ENCODE results near the gene ADH1A. TPM values are rescaled to one million over a fixed set of nuclear protein-coding genes. Genes with fewer than 3 reads are reported as not detected.

Gene ADH1A
- not detected in 2 replicates for total RNA-seq (2011; cell fraction: chromatin; rRNA removed; ENCODE audit: low replicate concordance)
- not detected in 2 replicates for total RNA-seq (2011; cell fraction: nucleolus; rRNA removed)
- total RNA-seq (2011; cell fraction: nucleoplasm; rRNA removed): not detected in 2 replicates
- total RNA-seq (2014; rRNA removed): not detected in 2 replicates
- not detected in 2 replicates for total RNA-seq (2014; rRNA removed; fragmentation: Illumina TruSeq; extraction: Trizol)
- total RNA-seq (2015; rRNA removed; fragmentation: Illumina TruSeq; extraction: Trizol): not detected in 2 replicates
- total RNA-seq (2021): not detected in 2 replicates
- polyA plus RNA-seq (2011; rRNA removed): not detected in 2 replicates
- not detected in 2 replicates for polyA plus RNA-seq (2011; cell fraction: cytosol; rRNA removed)
- polyA plus RNA-seq (2011; cell fraction: nucleus; rRNA removed): not detected in 2 replicates
- not detected in 2 replicates for polyA plus RNA-seq (2012)
- polyA plus RNA-seq (2014; fragmentation: Illumina TruSeq; extraction: Trizol): not detected in 2 replicates
- polyA plus RNA-seq (2014; fragmentation: Nextera tagmentation; extraction: Ambion mirVana): not detected
- polyA plus RNA-seq (2014; rRNA removed): not detected in 2 replicates
- polyA minus RNA-seq (2011; rRNA and poly(A)+ RNA removed): not detected in 2 replicates
- not detected in 2 replicates for polyA minus RNA-seq (2011; cell fraction: cytosol; rRNA and poly(A)+ RNA removed)
- polyA minus RNA-seq (2011; cell fraction: nucleus; rRNA and poly(A)+ RNA removed): not detected in 2 replicates
- Bru-seq, nascent RNA: not detected
- not detected for BruChase-seq, experiment 1, labeled RNA remaining after a 2-hour chase
- BruChase-seq, experiment 2, labeled RNA remaining after a 6-hour chase: not detected
- long read RNA-seq, experiment 1: 0 reads
- long read RNA-seq, experiment 2: 0 reads
- long read RNA-seq, experiment 3: 0 reads

DNA sequence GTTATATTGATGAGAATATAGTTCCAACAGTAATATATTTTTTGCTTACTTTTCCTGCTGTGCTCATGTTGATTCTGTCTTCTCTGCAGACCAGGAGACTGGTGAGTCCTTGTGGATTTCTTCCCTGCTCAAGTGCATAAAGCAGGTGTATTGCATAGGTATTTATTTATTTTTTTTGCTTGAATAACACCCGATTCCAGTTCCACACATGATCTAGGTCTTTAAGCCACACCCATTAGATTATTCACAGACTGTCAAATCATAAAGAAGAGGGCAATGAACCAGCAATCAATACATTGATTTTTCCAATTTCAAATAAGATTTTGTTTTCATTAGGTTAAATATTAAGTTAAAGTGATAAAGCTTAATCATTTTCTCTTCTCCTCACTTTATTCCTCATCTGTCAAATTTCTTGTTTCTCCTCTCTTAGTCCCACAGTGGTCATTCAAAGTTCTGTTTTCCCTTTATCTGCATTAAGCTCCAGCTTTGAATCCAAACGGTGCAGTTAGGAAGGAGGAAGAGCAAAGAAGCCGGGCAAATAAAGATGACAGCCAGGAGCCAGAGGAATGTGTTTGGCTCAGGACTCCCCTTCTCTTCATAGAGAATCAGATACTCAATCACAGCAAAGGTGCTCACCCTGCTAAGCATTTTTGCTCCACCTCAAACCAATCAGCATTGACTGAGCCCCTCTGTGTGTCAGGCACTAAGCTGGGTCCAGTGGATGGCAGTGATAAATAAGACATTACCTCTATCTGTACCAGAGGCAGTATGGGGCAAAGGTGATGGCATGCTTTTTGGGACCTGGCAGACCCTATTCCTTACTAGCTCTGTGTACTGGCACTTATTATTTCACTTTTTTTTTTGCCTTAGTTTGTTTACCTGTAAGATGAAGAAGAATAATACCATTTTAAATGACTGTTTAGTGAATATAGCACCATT lies at the start of gene ADH1A:
ADH1A (minus strand) TSS at position 138 of the 939 bp plus-strand sequence; CDS start at position 67, 71 bp downstream.
- no peaks in the 10 kb centered on the region for H3K27me3 ChIP-seq (ENCODE audit: control insufficient read depth in 2 of 2, insufficient read depth in 2 of 2, low read length in 2 of 2)
- H3K9me3 ChIP-seq (replicated peaks; ENCODE audit: control insufficient read depth, insufficient read depth, low read depth, low read length): no peaks in the 10 kb centered on the region
- ChIA-PET CTCF (ENCODE audit: low intra/inter-chr PET ratio) (no interaction called here), POLR2A (no interaction called here)
- no peak within 1 kb of the TSS for H3K4me3 ChIP-seq
- no peaks in the 10 kb centered on the region for H3K9me1 ChIP-seq (ENCODE audit: control insufficient read depth, insufficient read depth, low read length)
- no peak within 1 kb of the TSS for H3K4me2 ChIP-seq (ENCODE audit: insufficient read depth, low read length)
- no peak for ATAC-seq
- no peaks in the 10 kb centered on the region for H3K36me3 ChIP-seq (ENCODE audit: control insufficient read depth, insufficient read depth, low read length)
- no peak for FAIRE-seq
- no TSS peak for BruUV-seq (replicated peaks)
- no peak within 1 kb of the TSS for H3K27ac ChIP-seq (ENCODE audit: extremely low read depth, low read depth, low read length)
- no peaks in the 10 kb centered on the region for H3K4me1 ChIP-seq (replicated peaks in 1 of 2; ENCODE audit: control insufficient read depth in 2 of 2, insufficient read depth in 2 of 2, low read length in 2 of 2)
- in situ Hi-C loops (cut with MboI): no loop called here
- DNase-seq (ENCODE audit: extremely low read depth in 1 of 4, low spot score in 3 of 4): no peak
- no peaks in the 10 kb centered on the region for H3K79me2 ChIP-seq (ENCODE audit: control insufficient read depth, insufficient read depth, low read length)
- H4K20me1 ChIP-seq (replicated peaks; ENCODE audit: control insufficient read depth, insufficient read depth, low read length): no peaks in the 10 kb centered on the region
- intact Hi-C loops (cut with micrococcal nuclease): no loop called here
- no peak within 1 kb of the TSS for H2AFZ ChIP-seq (ENCODE audit: low read depth, low read length)
- WGBS (ENCODE audit: insufficient coverage, low coverage, missing lambda C conversion rate): 0% methylated on average over 3 of the region's 3 CpGs
- H3K9ac ChIP-seq (ENCODE audit: insufficient read depth in 1 of 2, low read depth in 2 of 2, low read length in 2 of 2): no peak within 1 kb of the TSS
- TF ChIP-seq SIN3B (IDR thresholded peaks at IDR 0.05; ENCODE audit: low read depth): no peak
- no peak for TF ChIP-seq ZNF778 (CRISPR knock-in tag; IDR thresholded peaks at IDR 0.05)
- TF ChIP-seq STAG1 (CRISPR knock-in tag; IDR thresholded peaks at IDR 0.05; ENCODE audit: borderline replicate concordance): no peak
- TF ChIP-seq NR4A1 (CRISPR knock-in tag; IDR thresholded peaks at IDR 0.05): no peak
- no peak for TF ChIP-seq NR4A1 (tag; IDR thresholded peaks at IDR 0.05)
- TF ChIP-seq L3MBTL2 (IDR thresholded peaks at IDR 0.05): no peak
- TF ChIP-seq MEF2D (tag; conservative IDR thresholded peaks at IDR 0.05; ENCODE audit: low read depth): no peak
- no peak for TF ChIP-seq RUNX1 (IDR thresholded peaks at IDR 0.05; ENCODE audit: low read depth)
- TF ChIP-seq RBBP5 (IDR thresholded peaks at IDR 0.05; ENCODE audit: borderline replicate concordance, insufficient read depth, low read length, poor library complexity, severe bottlenecking): no peak
- no peak for TF ChIP-seq MTA3 (IDR thresholded peaks at IDR 0.05; ENCODE audit: borderline replicate concordance)
- no peak for TF ChIP-seq ZNF3 (CRISPR knock-in tag; IDR thresholded peaks at IDR 0.05)
- TF ChIP-seq RBM25 (IDR thresholded peaks at IDR 0.05; ENCODE audit: low read depth, low read length, severe bottlenecking): no peak
- no peak for TF ChIP-seq SRSF9 (IDR thresholded peaks at IDR 0.05; ENCODE audit: borderline replicate concordance, low read depth, low read length)
- TF ChIP-seq, protein P1, sequence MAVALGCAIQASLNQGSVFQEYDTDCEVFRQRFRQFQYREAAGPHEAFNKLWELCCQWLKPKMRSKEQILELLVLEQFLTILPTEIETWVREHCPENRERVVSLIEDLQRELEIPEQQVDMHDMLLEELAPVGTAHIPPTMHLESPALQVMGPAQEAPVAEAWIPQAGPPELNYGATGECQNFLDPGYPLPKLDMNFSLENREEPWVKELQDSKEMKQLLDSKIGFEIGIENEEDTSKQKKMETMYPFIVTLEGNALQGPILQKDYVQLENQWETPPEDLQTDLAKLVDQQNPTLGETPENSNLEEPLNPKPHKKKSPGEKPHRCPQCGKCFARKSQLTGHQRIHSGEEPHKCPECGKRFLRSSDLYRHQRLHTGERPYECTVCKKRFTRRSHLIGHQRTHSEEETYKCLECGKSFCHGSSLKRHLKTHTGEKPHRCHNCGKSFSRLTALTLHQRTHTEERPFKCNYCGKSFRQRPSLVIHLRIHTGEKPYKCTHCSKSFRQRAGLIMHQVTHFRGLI (CRISPR knock-in tag; IDR thresholded peaks at IDR 0.05): no peak
- TF ChIP-seq, protein P2, sequence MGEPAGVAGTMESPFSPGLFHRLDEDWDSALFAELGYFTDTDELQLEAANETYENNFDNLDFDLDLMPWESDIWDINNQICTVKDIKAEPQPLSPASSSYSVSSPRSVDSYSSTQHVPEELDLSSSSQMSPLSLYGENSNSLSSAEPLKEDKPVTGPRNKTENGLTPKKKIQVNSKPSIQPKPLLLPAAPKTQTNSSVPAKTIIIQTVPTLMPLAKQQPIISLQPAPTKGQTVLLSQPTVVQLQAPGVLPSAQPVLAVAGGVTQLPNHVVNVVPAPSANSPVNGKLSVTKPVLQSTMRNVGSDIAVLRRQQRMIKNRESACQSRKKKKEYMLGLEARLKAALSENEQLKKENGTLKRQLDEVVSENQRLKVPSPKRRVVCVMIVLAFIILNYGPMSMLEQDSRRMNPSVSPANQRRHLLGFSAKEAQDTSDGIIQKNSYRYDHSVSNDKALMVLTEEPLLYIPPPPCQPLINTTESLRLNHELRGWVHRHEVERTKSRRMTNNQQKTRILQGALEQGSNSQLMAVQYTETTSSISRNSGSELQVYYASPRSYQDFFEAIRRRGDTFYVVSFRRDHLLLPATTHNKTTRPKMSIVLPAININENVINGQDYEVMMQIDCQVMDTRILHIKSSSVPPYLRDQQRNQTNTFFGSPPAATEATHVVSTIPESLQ (CRISPR knock-in tag; IDR thresholded peaks at IDR 0.05): no peak
- TF ChIP-seq HDGF (IDR thresholded peaks at IDR 0.05): no peak
- no peak for TF ChIP-seq SOX6 (IDR thresholded peaks at IDR 0.05)
